Progenitor cell of endocrine pancreas (in vitro differentiated cells): Measurements from ENCODE around the gene SELENOV. TPM values are rescaled to one million over a fixed set of nuclear protein-coding genes. Genes with fewer than 3 reads are reported as not detected.

Source experiments
- DNase-seq: peaks from one replicate; pipeline ENCODE4 v3.0.0; 2021; ENCODE audit warnings: low spot score; ENCODE audit not compliant: unreplicated experiment
- H3K27ac Mint-ChIP-seq: 2 replicates; pipeline ENCODE4 v1.8.0; 2021; ENCODE audit warnings: mild to moderate bottlenecking, moderate library complexity, mixed read lengths
- H3K27me3 Mint-ChIP-seq: 2 replicates; pipeline ENCODE4 v1.8.0; 2021; ENCODE audit warnings: mixed read lengths
- H3K36me3 Mint-ChIP-seq: 2 replicates; pipeline ENCODE4 v1.8.0; 2022; ENCODE audit warnings: mixed read lengths; ENCODE audit not compliant: insufficient read depth
- H3K4me1 Mint-ChIP-seq: 2 replicates; pipeline ENCODE4 v1.8.0; 2021; ENCODE audit warnings: low read depth, mixed read lengths
- H3K4me3 Mint-ChIP-seq: 2 replicates; pipeline ENCODE4 v1.8.0; 2021; ENCODE audit warnings: low read depth, mild to moderate bottlenecking, moderate library complexity, mixed read lengths
- H3K9me3 Mint-ChIP-seq: 2 replicates; pipeline ENCODE4 v1.8.0; 2021; ENCODE audit warnings: low read depth, mixed read lengths
- total RNA-seq: library from RNA; stranded (reverse); gene quantifications from 2 replicates; pipeline ENCODE4 v1.2.1, GENCODE V29; 2021
- TF ChIP-seq, protein P1 (sequence below): fragments of 200-600 bp; sonication (generic); IDR thresholded peaks from one replicate; pipeline ENCODE4 v1.5.0; 2021; ENCODE audit warnings: antibody characterized with exemption, mild to moderate bottlenecking; ENCODE audit not compliant: unreplicated experiment

SELENOV gene
- total RNA-seq, 1 donor from 2014 or later: 5.1 TPM

GRCh38 chr19:39550197-39550596 is 35.3 kb downstream of the SELENOV start:
- DNase-seq: no peak
- Mint-ChIP-seq H3K36me3 (no peaks in the 10 kb centered on the region), H3K4me1 (no peaks in the 10 kb centered on the region)

DNA sequence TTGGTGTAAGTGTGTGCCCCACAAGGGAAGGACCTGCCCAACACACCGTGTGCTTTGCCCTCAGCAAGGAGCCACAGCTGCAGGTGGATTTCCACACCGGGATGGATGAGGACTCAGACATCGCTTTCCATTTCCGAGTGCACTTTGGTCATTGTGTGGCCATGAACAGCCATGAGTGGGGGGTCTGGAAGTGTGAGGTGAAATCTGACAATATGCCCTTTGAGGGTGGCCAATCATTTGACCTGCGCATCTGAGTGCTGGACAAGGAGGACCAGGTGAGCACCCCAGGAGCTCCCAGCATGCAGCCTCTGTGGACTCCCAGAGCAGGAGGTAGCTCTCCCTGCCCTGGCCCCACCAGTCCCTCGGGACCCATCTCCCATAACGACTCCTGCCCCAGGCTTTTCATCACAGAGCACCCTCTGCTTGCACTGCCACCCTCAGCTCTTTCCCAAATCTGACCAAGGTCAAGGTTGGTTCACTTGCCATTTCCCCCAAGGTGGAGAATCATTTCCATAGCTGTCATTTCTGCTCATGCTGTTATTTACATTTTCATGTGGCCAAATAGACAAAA is 38.2 kb downstream of the SELENOV start:
- H3K27ac Mint-ChIP-seq: no peak overlapping the region
- peaks cover 30% of the 10 kb centered on the region for H3K27me3 Mint-ChIP-seq
- no peaks in the 10 kb centered on the region for H3K9me3 Mint-ChIP-seq
- TF ChIP-seq, protein P1, sequence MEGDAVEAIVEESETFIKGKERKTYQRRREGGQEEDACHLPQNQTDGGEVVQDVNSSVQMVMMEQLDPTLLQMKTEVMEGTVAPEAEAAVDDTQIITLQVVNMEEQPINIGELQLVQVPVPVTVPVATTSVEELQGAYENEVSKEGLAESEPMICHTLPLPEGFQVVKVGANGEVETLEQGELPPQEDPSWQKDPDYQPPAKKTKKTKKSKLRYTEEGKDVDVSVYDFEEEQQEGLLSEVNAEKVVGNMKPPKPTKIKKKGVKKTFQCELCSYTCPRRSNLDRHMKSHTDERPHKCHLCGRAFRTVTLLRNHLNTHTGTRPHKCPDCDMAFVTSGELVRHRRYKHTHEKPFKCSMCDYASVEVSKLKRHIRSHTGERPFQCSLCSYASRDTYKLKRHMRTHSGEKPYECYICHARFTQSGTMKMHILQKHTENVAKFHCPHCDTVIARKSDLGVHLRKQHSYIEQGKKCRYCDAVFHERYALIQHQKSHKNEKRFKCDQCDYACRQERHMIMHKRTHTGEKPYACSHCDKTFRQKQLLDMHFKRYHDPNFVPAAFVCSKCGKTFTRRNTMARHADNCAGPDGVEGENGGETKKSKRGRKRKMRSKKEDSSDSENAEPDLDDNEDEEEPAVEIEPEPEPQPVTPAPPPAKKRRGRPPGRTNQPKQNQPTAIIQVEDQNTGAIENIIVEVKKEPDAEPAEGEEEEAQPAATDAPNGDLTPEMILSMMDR: no peak
- H3K4me1 Mint-ChIP-seq: peaks cover 3% of the 10 kb centered on the region
- H3K36me3 Mint-ChIP-seq: no peaks in the 10 kb centered on the region
- no peak overlapping the region for H3K4me3 Mint-ChIP-seq
- DNase-seq: no peak

More at GRCh38 chr19:39550197-39550596, 35.3 kb downstream of the SELENOV start:
- H3K27ac Mint-ChIP-seq: no peak overlapping the region
- H3K27me3 Mint-ChIP-seq: peaks cover 24% of the 10 kb centered on the region
- no peaks in the 10 kb centered on the region for H3K9me3 Mint-ChIP-seq
- TF ChIP-seq, protein P1: no peak
- H3K4me3 Mint-ChIP-seq: no peak overlapping the region

- H3K27ac Mint-ChIP-seq: no peak overlapping the region
- H3K9me3 Mint-ChIP-seq: no peaks in the 10 kb centered on the region
- peaks cover 44% of the 10 kb centered on the region for H3K27me3 Mint-ChIP-seq
- no peak for DNase-seq
- H3K4me3 Mint-ChIP-seq: no peak overlapping the region
- H3K4me1 Mint-ChIP-seq: peaks cover 5% of the 10 kb centered on the region
- TF ChIP-seq, protein P1: no peak
- H3K36me3 Mint-ChIP-seq: no peaks in the 10 kb centered on the region
Measured at GRCh38 chr19:39554701-39555311, 39.9 kb downstream of the SELENOV start.

DNA sequence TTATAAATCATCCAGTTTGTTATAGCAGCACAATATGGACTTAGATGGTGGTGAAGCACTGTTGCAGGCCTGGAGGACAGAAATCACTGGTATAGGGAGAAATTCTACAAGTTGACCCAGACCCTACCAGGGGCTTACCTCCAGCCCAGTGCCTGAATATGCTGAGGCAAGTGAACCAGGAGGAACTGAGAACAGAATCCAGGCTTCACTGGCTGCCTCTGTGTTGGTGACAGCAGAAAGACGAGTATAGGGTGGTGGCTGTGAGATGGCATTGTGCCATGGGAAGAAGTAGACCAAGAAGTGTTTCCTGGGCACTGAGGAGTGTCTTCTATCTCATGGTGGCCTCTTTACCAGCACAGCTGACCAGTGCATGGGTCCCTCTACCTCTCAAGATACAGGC is 40.9 kb downstream of the SELENOV start:
- TF ChIP-seq, protein P1: no peak
- Mint-ChIP-seq H3K27me3 (peaks cover 51% of the 10 kb centered on the region), H3K9me3 (no peaks in the 10 kb centered on the region), H3K27ac (no peak overlapping the region), H3K4me3 (no peak overlapping the region), H3K36me3 (no peaks in the 10 kb centered on the region), H3K4me1 (peaks cover 5% of the 10 kb centered on the region)
- no peak for DNase-seq

DNA sequence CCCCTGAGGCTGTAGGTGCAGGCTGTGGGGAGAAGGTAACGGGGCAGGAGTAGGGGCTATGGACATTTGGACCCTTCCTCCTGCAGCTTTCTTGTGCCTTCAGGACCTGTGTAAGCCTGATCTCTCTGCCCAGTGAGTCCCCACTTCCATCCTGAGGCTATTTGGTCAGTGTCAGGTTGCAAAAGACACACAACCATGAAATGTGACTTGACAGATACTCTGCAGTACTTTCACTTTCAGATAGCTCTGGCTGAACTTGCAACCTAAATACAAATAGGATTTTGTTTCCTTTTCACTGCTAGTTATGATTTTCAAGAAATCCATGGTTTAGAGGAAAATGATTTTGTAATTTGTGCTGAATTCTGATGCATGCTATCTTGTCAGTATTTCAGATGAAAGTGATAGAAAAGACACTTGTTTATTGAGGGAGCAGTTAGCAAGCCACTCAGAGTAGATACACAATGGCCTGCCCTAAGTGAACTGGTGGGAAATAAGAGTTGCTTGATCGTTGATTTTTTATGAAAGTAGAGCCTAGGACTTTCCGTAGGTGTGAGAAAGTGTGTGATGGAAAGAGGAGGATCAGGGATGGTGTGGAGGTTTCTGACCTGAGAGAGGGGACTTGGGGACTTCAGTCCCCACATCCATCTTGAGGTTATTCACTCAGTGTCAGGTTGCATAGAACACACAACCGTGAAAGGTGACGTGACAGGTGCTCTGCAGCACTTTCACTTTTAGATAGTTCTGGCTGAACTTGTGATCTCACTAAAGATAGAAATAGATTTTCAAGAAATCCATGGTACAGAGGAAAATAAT is 43.1 kb downstream of the SELENOV start:
- TF ChIP-seq, protein P1: no peak
- DNase-seq: no peak
- Mint-ChIP-seq H3K9me3 (no peaks in the 10 kb centered on the region), H3K4me3 (no peak overlapping the region), H3K27me3 (peaks cover 58% of the 10 kb centered on the region), H3K27ac (no peak overlapping the region), H3K36me3 (no peaks in the 10 kb centered on the region), H3K4me1 (peaks cover 5% of the 10 kb centered on the region)
